Central memory CD8-positive, alpha-beta T cell (primary cell): Measurements from ENCODE around the gene BDH1.

Experiments
- ATAC-seq: fragments of 150-1000 bp; cut with Tn5 transposase; replicated peaks from 2 replicates; pipeline ENCODE4 v1.10.0; 2022; ENCODE audit warnings: mild to moderate bottlenecking, moderate FRiP score, moderate number of reproducible peaks; ENCODE audit not compliant: poor library complexity, severe bottlenecking; ENCODE audit errors: extremely low read depth
- DNase-seq, 2 donors: peaks; one replicate each; pipeline ENCODE4 v3.0.0; 2021; ENCODE audit warnings: low spot score in 2 of 2
- H3K27ac Mint-ChIP-seq: one replicate; pipeline ENCODE4 v1.8.0; 2022; ENCODE audit warnings: low read depth, mild to moderate bottlenecking, moderate library complexity, mixed read lengths
- H3K27me3 Mint-ChIP-seq: one replicate; pipeline ENCODE4 v1.8.0; 2022; ENCODE audit warnings: mixed read lengths
- H3K36me3 Mint-ChIP-seq: one replicate; pipeline ENCODE4 v1.8.0; 2022; ENCODE audit warnings: mild to moderate bottlenecking, moderate library complexity, mixed read lengths; ENCODE audit not compliant: insufficient read depth
- H3K4me1 Mint-ChIP-seq: one replicate; pipeline ENCODE4 v1.8.0; 2022; ENCODE audit warnings: mixed read lengths
- H3K4me3 Mint-ChIP-seq: one replicate; pipeline ENCODE4 v1.8.0; 2022; ENCODE audit warnings: mild to moderate bottlenecking, moderate library complexity, mixed read lengths
- H3K9me3 Mint-ChIP-seq: one replicate; pipeline ENCODE4 v1.8.0; 2022; ENCODE audit warnings: mixed read lengths

Gene BDH1

DNA sequence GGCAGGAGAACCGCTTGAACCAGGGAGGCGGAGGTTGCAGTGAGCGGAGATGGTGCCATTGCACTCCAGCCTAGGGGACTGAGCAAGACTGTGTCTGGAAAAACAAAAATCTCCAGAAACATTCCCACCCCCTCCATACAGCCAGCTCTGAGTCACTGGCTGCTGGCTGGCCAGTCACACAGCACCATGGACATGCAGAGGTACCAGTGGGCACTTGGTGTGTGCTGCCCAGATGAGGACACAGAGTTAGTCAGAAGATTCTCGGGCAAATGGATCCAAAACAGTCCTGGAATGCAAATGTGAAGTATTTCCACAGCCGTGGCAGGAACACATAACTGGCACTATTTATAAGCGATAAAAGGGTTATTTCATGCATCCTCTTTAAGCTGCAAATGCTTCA is 44.6 kb downstream of the BDH1 start:
- Mint-ChIP-seq H3K27ac (no peak overlapping the region), H3K27me3 (no peaks in the 10 kb centered on the region), H3K4me1 (peaks cover 14% of the 10 kb centered on the region), H3K4me3 (no peak overlapping the region), H3K36me3 (peaks cover 6% of the 10 kb centered on the region), H3K9me3 (no peaks in the 10 kb centered on the region)
- ATAC-seq = no peak
- no peak for DNase-seq

DNA sequence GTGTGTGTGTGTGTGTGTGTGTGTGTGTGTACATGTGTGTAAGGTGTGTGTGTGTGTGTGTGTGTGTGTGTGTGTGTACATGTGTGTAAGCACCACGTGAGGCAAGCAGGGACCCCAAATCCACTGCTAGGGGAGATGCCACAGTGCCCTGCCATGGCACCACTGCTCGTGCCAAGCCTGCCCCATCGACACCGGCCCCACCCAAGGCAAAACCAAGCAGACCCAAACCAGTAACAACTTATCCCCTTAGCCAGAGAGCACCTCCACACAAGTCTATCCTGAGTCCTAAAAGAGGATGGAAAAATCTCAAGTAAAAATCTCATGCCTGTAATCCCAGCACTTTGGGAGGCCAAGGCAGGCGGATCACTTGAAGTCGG is 45.1 kb downstream of the BDH1 start:
- Mint-ChIP-seq H3K4me3 (no peak overlapping the region), H3K36me3 (peaks cover 6% of the 10 kb centered on the region), H3K9me3 (no peaks in the 10 kb centered on the region), H3K27ac (no peak overlapping the region), H3K4me1 (peaks cover 10% of the 10 kb centered on the region), H3K27me3 (no peaks in the 10 kb centered on the region)
- no peak for ATAC-seq
- no peak for DNase-seq

DNA sequence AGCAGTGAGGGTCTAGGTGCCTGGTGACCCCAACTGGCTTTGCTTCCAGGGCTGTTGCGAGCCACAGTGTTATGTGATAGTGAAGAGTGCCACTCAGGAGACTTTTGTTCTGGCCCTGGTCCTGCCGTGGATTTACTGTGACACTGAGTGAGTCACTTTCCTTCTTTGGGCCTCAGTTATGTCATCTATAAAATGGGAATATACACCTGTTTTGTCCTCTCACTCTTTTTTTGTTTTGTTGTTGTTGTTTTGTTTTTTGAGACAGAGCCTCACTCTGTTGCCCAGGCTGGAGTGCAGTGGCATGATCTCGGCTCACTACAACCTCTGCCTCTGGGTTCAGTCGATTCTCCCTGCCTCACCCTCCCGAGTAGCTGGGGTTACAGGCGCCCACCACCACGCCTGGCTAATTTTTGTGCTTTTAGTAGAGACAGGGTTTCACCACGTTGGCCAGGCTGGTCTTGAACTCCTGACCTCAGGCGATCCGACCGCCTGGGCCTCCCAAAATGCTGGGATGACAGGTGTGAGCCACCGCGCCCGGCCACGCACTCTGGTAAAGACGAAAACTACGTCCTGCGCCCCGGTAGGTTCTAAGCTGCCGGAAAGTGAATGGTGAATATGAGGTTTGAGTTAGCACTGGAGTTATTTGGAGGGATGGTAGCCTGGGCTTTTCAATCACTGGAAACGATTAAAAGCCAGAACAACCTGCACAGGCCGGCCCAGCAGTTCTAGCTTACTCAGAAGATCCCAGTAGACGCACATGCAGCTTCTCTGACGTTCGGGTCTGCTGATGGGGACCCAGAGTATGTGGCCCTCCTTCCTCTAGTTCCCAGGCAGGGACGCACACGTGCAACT is 46.6 kb downstream of the BDH1 start:
- H3K27me3 Mint-ChIP-seq = no peaks in the 10 kb centered on the region
- peaks cover 5% of the 10 kb centered on the region for H3K4me1 Mint-ChIP-seq
- ATAC-seq (no peak), DNase-seq (no peak)
- peaks cover 4% of the 10 kb centered on the region for H3K36me3 Mint-ChIP-seq
- no peaks in the 10 kb centered on the region for H3K9me3 Mint-ChIP-seq
- peak overlapping the region; percentile 59 for H3K4me3 Mint-ChIP-seq
- H3K27ac Mint-ChIP-seq = no peak overlapping the region

DNA sequence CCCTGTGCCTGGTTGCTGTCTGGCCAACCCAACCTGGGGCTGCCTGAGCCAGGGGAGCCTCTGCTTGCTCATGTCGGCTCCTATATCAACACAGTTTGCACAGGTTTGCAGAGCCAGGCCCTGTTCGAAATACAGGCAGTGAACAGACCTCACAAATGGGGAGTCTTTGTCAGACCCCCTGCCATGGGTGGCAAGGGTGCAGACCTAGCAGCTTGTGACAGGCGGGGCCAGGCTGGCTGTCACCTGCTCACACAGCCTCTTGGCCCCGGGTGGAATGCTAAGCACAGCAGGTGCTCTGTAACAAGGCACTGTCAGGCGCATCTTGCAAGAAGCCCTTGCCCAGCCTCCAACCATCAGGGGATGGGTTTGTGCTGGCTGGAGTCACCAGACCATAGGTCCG is 47.3 kb downstream of the BDH1 start:
- DNase-seq (no peak), ATAC-seq (no peak)
- Mint-ChIP-seq H3K9me3 (no peaks in the 10 kb centered on the region), H3K27me3 (no peaks in the 10 kb centered on the region), H3K4me3 (no peak overlapping the region), H3K36me3 (peaks cover 4% of the 10 kb centered on the region), H3K4me1 (peaks cover 5% of the 10 kb centered on the region), H3K27ac (no peak overlapping the region)

DNA sequence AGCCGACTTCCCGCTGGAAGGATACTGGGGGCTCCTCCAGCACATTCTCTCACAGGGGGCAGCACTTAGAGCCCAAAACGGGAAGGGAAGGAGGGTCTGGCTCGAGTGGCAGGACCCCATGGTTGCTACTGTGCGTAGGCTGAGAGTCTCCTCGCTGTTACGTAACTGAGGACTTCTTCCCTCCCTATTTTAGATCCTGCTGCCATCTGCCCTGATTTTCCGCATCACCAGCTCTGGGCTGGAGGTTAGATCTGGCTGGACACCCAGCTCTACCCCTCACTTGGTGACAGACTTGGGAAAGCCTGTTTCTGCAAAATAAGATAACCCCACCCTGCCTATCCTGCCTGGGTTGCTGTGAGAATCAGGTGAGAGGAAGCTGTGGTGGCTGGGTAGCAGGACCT is 47.7 kb downstream of the BDH1 start:
- H3K4me3 Mint-ChIP-seq = no peak overlapping the region
- H3K36me3 Mint-ChIP-seq = peaks cover 4% of the 10 kb centered on the region
- no peak overlapping the region for H3K27ac Mint-ChIP-seq

DNA sequence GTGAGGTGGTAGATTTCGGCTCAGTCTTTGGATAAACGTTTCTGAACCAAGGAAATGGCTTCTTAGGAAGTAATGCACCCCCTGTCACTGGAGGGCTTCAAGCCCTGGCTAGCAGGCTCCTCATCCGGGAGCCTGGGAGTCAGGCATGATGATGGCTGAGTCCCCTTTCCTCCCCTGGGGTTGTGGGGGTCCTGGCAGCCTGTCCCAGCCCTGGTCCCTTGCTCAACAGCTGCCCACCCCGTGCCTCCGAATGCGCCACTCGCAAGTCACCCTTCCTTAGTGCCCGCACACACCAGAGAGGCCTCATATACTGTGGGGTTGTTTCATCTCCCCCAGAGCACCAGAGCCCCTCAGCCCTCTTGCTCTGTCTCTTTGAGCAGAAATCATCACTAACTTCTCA is 48.2 kb downstream of the BDH1 start:
- no peak for DNase-seq
- Mint-ChIP-seq H3K27me3 (no peaks in the 10 kb centered on the region), H3K27ac (no peak overlapping the region), H3K36me3 (peaks cover 4% of the 10 kb centered on the region), H3K4me1 (peaks cover 5% of the 10 kb centered on the region), H3K9me3 (no peaks in the 10 kb centered on the region), H3K4me3 (no peak overlapping the region)
- ATAC-seq = no peak

More for the DNA sequence above, 47.7 kb downstream of the BDH1 start:
- no peak for DNase-seq
- Mint-ChIP-seq H3K4me1 (peaks cover 5% of the 10 kb centered on the region), H3K27me3 (no peaks in the 10 kb centered on the region), H3K9me3 (no peaks in the 10 kb centered on the region)
- ATAC-seq = no peak

DNA sequence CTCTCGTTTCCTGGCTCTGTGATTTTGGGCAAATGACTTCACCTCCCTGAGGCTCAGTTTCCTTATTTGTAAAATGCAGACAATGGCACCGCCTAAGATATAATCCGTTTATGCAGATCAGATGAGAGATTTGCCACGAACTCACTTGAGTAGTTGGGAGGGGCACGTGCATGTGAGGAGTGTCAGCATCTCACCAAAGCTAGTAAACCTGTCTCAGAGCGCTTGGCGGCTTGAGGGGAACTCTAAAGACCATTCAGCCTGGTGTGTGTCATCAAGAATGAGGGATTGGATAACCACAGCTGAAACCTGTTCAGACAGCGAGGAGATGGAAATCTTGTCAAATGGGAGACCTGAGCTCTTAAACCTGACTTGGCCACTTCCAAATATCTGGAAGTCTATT is 48.7 kb downstream of the BDH1 start:
- DNase-seq (no peak), ATAC-seq (no peak)
- Mint-ChIP-seq H3K36me3 (peaks cover 4% of the 10 kb centered on the region), H3K4me3 (no peak overlapping the region), H3K27me3 (no peaks in the 10 kb centered on the region), H3K4me1 (peaks cover 5% of the 10 kb centered on the region), H3K27ac (no peak overlapping the region), H3K9me3 (no peaks in the 10 kb centered on the region)

DNA sequence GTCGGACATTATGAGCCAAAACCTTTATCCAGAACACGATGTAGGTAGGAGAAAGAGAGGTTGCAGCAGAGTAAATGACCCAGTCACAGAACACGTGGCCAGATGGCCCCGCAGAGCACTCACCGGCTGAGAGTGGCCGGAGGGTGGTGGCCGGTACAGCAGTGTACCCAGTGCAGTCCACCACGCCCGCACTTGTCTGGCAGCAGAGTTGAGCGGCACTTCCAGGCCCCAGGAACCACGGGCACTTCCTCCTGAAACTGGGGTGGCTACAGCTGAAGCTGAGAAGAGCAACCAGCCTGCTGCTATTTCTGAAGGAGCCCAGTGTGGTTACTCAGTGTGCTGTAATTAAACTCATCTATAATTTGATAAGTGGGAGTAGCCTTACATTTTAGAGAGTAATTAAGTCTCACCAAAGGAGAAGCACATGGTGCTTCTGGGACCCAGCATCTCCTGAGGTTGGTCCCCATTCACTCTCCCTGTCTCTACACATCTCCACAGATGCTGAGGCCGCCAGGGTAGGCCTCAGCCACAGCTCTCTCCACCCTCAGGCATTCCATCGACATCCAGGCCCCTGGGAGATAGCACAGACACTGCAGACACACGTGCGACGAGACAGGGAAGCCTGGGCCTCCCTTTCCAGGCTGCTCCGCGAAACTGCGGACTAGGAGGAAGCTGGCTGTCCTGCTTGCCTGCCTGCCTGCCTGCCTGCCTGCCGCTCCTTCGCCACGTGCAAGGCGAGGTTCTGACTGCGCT is 49.8 kb downstream of the BDH1 start:
- DNase-seq (no peak), ATAC-seq (no peak)
- Mint-ChIP-seq H3K27me3 (no peaks in the 10 kb centered on the region), H3K9me3 (no peaks in the 10 kb centered on the region), H3K27ac (no peak overlapping the region), H3K4me1 (peaks cover 5% of the 10 kb centered on the region), H3K36me3 (no peaks in the 10 kb centered on the region), H3K4me3 (no peak overlapping the region)

DNA sequence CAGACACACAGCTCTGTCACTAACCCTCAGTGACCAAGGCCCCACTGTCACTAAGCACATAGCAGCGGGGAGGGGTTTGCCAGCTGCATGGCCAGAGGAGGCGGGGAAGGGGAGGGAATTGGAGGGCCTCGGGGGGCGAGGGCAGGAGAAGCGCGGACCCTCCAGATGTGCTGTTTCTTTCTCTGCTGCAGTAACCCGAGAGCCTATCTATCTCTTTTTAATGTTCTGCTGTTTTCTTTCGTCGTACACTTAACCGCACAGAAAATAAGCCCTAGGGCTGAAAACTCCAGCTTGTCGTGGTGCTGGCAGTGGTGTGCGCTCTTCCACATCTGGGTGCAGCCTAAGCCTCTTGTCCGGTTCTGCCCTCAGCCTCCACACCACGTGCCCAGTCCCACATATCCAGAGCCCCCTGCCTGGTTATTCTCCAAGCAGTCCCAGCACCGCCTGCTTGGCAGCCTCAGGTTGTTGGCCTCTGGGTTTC is 51.1 kb downstream of the BDH1 start:
- Mint-ChIP-seq H3K27me3 (no peaks in the 10 kb centered on the region), H3K9me3 (no peaks in the 10 kb centered on the region), H3K4me3 (no peak overlapping the region), H3K36me3 (no peaks in the 10 kb centered on the region), H3K27ac (no peak overlapping the region), H3K4me1 (no peaks in the 10 kb centered on the region)
- ATAC-seq (no peak), DNase-seq (no peak)

DNA sequence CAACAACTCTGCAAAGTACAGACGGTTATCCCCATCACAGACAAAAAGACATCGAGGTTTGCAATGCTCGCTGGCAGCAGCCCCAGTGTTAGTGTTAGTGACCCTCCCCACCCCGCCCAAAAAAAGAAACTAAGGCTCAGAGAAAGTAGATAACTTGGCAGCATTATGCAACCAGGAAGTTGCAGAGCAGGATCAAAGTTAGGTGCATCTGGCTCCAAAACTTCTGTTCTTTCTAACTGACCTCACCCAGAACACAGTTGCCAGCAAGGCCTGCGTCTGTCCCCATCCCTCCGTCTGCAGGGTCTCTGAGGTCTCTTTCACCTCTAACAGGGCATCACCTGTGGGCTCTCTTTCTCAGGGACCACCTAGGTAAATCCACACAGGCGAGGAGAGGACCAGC is 51.5 kb downstream of the BDH1 start:
- no peaks in the 10 kb centered on the region for H3K9me3 Mint-ChIP-seq
- no peak for DNase-seq
- ATAC-seq = no peak
- H3K27ac Mint-ChIP-seq = no peak overlapping the region
- no peaks in the 10 kb centered on the region for H3K36me3 Mint-ChIP-seq
- no peaks in the 10 kb centered on the region for H3K27me3 Mint-ChIP-seq
- no peaks in the 10 kb centered on the region for H3K4me1 Mint-ChIP-seq
- H3K4me3 Mint-ChIP-seq = no peak overlapping the region

DNA sequence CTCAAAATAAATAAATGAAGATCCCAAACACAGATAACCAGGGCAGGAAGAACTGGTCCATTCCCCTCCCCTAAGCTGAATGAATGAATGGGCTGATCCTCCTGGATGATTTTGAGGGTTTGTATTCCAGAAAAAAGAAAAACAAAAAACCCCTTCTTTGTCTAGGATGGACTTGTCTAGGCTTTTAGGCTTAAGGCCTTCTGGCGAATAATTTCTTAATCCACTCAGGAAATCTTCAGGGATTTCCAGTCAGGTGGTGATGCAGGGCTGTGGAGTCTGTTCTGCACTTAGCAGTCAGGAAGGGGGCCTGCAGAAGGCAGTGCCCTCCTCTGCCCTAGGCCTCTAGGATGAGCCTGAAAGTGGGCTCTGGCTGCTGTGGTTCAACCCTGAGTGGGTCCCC is 52.1 kb downstream of the BDH1 start:
- Mint-ChIP-seq H3K27me3 (no peaks in the 10 kb centered on the region), H3K4me3 (no peak overlapping the region), H3K27ac (no peak overlapping the region), H3K36me3 (no peaks in the 10 kb centered on the region), H3K4me1 (no peaks in the 10 kb centered on the region), H3K9me3 (no peaks in the 10 kb centered on the region)
- ATAC-seq (no peak), DNase-seq (no peak)

DNA sequence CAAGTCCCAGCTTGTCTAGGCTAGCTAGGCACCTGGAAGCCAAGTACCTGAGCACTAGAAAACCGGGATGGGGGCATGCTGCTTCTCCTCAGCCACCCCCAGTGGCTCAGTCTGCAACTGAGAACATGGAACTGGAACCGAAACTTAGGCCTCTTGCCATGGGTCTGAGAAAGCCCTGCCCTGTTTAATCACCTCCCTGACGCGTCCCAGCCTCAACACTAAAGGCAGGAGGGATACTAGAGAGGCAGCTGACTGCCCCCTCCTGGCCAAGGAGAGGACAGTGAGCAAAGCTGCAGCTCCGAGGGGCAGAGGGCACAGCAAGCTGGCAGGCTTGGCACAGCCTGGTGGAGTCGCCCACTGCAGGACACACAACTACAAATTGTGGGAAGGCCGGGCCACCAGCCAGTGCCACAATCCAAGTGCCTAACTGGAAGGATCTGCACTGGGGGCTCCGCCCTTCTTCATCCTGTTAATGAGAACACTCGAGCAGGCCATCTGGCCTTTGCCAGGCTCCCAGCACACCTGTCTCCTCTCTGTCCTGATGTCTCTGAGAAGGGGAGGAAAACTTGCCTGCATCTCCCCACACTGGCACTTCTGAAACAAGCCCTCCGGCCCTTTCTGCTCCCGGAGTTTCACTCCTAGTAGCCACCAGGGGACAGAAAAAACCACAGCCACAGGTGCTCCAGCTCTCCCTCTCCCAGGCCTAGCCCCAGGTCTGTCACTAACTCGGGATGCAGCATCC is 53.7 kb downstream of the BDH1 start:
- peak; percentile 28 for ATAC-seq
- no peak overlapping the region for H3K4me3 Mint-ChIP-seq
- no peaks in the 10 kb centered on the region for H3K36me3 Mint-ChIP-seq
- no peaks in the 10 kb centered on the region for H3K9me3 Mint-ChIP-seq
- no peak for DNase-seq
- no peak overlapping the region for H3K27ac Mint-ChIP-seq
- no peaks in the 10 kb centered on the region for H3K27me3 Mint-ChIP-seq
- no peaks in the 10 kb centered on the region for H3K4me1 Mint-ChIP-seq
